COR-L47 (cell line): ENCODE data around the gene GFRA4.
"Not testable (repeated sequence)": the region's sequence is repeated elsewhere in the genome, so short reads cannot be mapped to it uniquely, and the experiment has no call there.

Source experiments
- DNase-seq: peaks from one replicate; lab custom pipeline; 2025; lab: John Stamatoyannopoulos, UW

GFRA4 gene

GRCh38 chr20:3615171-3615840 is 47.9 kb downstream of the GFRA4 start:
- not testable (repeated sequence) for DNase-seq

- DNase-seq = no peak
These were observed 48.7 kb downstream of the GFRA4 start for GRCh38 chr20:3614466-3614865.

GRCh38 chr20:3613821-3614440 is 49.3 kb downstream of the GFRA4 start:
- no peak for DNase-seq

GRCh38 chr20:3612795-3613572 is 50.2 kb downstream of the GFRA4 start:
- no peak for DNase-seq

GRCh38 chr20:3611901-3612300 is 51.3 kb downstream of the GFRA4 start:
- DNase-seq = no peak
